MM.1S (cell line): ENCODE measurements around the gene PARP1.

Source experiments
- DNase-seq: peaks from one replicate; pipeline ENCODE4 v3.0.0-alpha.2; 2015
- H2AFZ ChIP-seq: fragments of 300-600 bp; sonication (generic); 2 replicates; pipeline ENCODE4 v1.6.0; 2016; ENCODE audit warnings: antibody characterized with exemption, low read length
- H3F3A ChIP-seq: fragments of 300-600 bp; sonication (generic); 2 replicates; pipeline ENCODE4 v1.6.1; 2016; ENCODE audit warnings: mild to moderate bottlenecking, antibody characterized with exemption, low read length, moderate library complexity, mixed read lengths; ENCODE audit not compliant: insufficient read depth
- H3K27ac ChIP-seq: fragments of 300-600 bp; sonication (generic); 2 replicates; pipeline ENCODE4 v1.5.1; 2016; ENCODE audit warnings: mild to moderate bottlenecking, low read length
- H3K27me3 ChIP-seq: fragments of 300-600 bp; sonication (generic); replicated peaks from 2 replicates; pipeline ENCODE4 v1.6.0; 2016; ENCODE audit warnings: low read length; ENCODE audit not compliant: insufficient read depth
- H3K36me3 ChIP-seq: fragments of 300-600 bp; sonication (generic); replicated peaks from 2 replicates; pipeline ENCODE4 v1.6.1; 2016; ENCODE audit warnings: mild to moderate bottlenecking, low read length, mixed read lengths; ENCODE audit not compliant: insufficient read depth
- H3K4me1 ChIP-seq: fragments of 300-600 bp; sonication (generic); 2 replicates; pipeline ENCODE4 v1.6.1; 2016; ENCODE audit warnings: low read length, mixed read lengths
- H3K4me2 ChIP-seq: fragments of 300-600 bp; sonication (generic); 2 replicates; pipeline ENCODE4 v1.6.0; 2016; ENCODE audit warnings: low read depth, low read length
- H3K4me3 ChIP-seq: fragments of 300-600 bp; sonication (generic); 2 replicates; pipeline ENCODE4 v1.5.1; 2016; ENCODE audit warnings: low read length, mixed read lengths
- H3K79me2 ChIP-seq: fragments of 300-600 bp; sonication (generic); 2 replicates; pipeline ENCODE4 v1.6.1; 2016; ENCODE audit warnings: mixed run types, low read length, mixed read lengths
- H3K9ac ChIP-seq: fragments of 300-600 bp; sonication (generic); 2 replicates; pipeline ENCODE4 v1.6.1; 2016; ENCODE audit warnings: low read length, mixed read lengths
- H3K9me2 ChIP-seq: fragments of 300-600 bp; sonication (generic); replicated peaks from 2 replicates; pipeline ENCODE4 v1.6.1; 2016; ENCODE audit warnings: mild to moderate bottlenecking, low read length, mixed read lengths; ENCODE audit not compliant: insufficient read depth
- H3K9me3 ChIP-seq: fragments of 300-600 bp; sonication (generic); replicated peaks from 2 replicates; pipeline ENCODE4 v1.6.1; 2016; ENCODE audit warnings: mild to moderate bottlenecking, low read length, mixed read lengths; ENCODE audit not compliant: insufficient read depth
- H4K20me1 ChIP-seq: fragments of 300-600 bp; sonication (generic); 2 replicates; pipeline ENCODE4 v1.6.1; 2016; ENCODE audit warnings: mild to moderate bottlenecking, low read length, moderate library complexity, mixed read lengths; ENCODE audit not compliant: insufficient read depth
- CTCF ChIP-seq: fragments of 300-600 bp; sonication (generic); IDR thresholded peaks from 2 replicates; pipeline ENCODE4 v1.5.1; 2016; ENCODE audit warnings: antibody characterized with exemption, low read length, mixed read lengths
- EZH2 ChIP-seq: fragments of 300-600 bp; sonication (generic); optimal IDR thresholded peaks from 2 replicates; pipeline ENCODE3; 2017; ENCODE audit warnings: low read depth, mild to moderate bottlenecking, antibody characterized with exemption, low read length, mixed read lengths
- EZH2phosphoT487 ChIP-seq: fragments of 300-600 bp; sonication (generic); IDR thresholded peaks from 2 replicates; pipeline ENCODE4 v1.6.1; 2018; ENCODE audit warnings: antibody characterized with exemption, low read length

PARP1 gene

GRCh38 chr1:226371027-226371694 is 36.7 kb downstream of the PARP1 start:
- H3K9ac ChIP-seq, result no peak overlapping the region
- H3K4me3 ChIP-seq, result no peak overlapping the region
- no peaks in the 10 kb centered on the region for H3K9me3 ChIP-seq
- H3K9me2 ChIP-seq, result no peaks in the 10 kb centered on the region
- H3K79me2 ChIP-seq, result peaks cover 75% of the 10 kb centered on the region
- H3K4me1 ChIP-seq, result no peaks in the 10 kb centered on the region
- no peak for TF ChIP-seq EZH2
- TF ChIP-seq CTCF, result no peak
- no peak for TF ChIP-seq EZH2phosphoT487
- H3K27ac ChIP-seq, result no peak overlapping the region
- no peak overlapping the region for H3K4me2 ChIP-seq
- no peaks in the 10 kb centered on the region; the same call in none of the 2 replicates for H3F3A ChIP-seq
- H4K20me1 ChIP-seq, result 0 out of 2 replicates have a peak, but pooled peaks cover 6% of the 10 kb centered on the region
- no peaks in the 10 kb centered on the region for H3K27me3 ChIP-seq
- no peak for DNase-seq
- H3K36me3 ChIP-seq, result peaks cover 76% of the 10 kb centered on the region
- no peak overlapping the region for H2AFZ ChIP-seq

GRCh38 chr1:226370144-226370923 is 37.6 kb downstream of the PARP1 start:
- no peak overlapping the region for H3K27ac ChIP-seq
- H3F3A ChIP-seq, result no peaks in the 10 kb centered on the region; the same call in none of the 2 replicates
- peaks cover 73% of the 10 kb centered on the region for H3K36me3 ChIP-seq
- no peaks in the 10 kb centered on the region for H3K27me3 ChIP-seq
- H3K9me3 ChIP-seq, result no peaks in the 10 kb centered on the region
- H3K4me2 ChIP-seq, result no peak overlapping the region
- no peak for DNase-seq
- no peak for TF ChIP-seq EZH2phosphoT487
- TF ChIP-seq CTCF, result no peak
- TF ChIP-seq EZH2, result no peak
- no peaks in the 10 kb centered on the region for H3K4me1 ChIP-seq
- H4K20me1 ChIP-seq, result 0 out of 2 replicates have a peak, but pooled peaks cover 6% of the 10 kb centered on the region
- H3K9me2 ChIP-seq, result no peaks in the 10 kb centered on the region
- no peak overlapping the region for H3K4me3 ChIP-seq
- no peak overlapping the region for H2AFZ ChIP-seq
- H3K79me2 ChIP-seq, result peaks cover 72% of the 10 kb centered on the region
- H3K9ac ChIP-seq, result no peak overlapping the region

GRCh38 chr1:226369110-226369509 is 38.8 kb downstream of the PARP1 start:
- TF ChIP-seq CTCF, result no peak
- Histone ChIP-seq H3K4me2 (no peak overlapping the region), H3K9ac (no peak overlapping the region), H3K79me2 (peaks cover 62% of the 10 kb centered on the region), H3K27me3 (no peaks in the 10 kb centered on the region), H3K36me3 (peaks cover 73% of the 10 kb centered on the region), H3K4me3 (no peak overlapping the region), H3K27ac (no peak overlapping the region), H2AFZ (no peak overlapping the region), H3K9me3 (no peaks in the 10 kb centered on the region), H3K4me1 (no peaks in the 10 kb centered on the region), H3F3A (no peaks in the 10 kb centered on the region; the same call in 1 of the 2 replicates), H4K20me1 (0 out of 2 replicates have a peak, but pooled peaks cover 6% of the 10 kb centered on the region), H3K9me2 (no peaks in the 10 kb centered on the region)
- no peak for DNase-seq
